Measurements from ENCODE around the gene TRIM49B.
"Not testable (repeated sequence)": the region's sequence is repeated elsewhere in the genome, so short reads cannot be mapped to it uniquely, and the experiment has no call there.

Gene TRIM49B, protein sequence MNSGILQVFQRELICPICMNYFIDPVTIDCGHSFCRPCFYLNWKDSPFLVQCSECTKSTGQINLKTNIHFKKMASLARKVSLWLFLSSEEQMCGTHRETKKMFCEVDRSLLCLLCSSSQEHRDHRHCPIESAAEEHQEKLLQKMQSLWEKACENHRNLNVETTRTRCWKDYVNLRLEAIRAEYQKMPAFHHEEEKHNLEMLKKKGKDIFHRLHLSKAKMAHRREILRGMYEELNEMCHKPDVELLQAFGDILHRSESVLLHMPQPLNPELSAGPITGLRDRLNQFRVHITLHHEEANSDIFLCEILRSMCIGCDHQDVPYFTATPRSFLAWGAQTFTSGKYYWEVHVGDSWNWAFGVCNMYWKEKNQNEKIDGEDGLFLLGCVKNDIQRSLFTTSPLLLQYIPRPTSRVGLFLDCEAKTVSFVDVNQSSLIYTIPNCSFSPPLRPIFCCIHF

DNA sequence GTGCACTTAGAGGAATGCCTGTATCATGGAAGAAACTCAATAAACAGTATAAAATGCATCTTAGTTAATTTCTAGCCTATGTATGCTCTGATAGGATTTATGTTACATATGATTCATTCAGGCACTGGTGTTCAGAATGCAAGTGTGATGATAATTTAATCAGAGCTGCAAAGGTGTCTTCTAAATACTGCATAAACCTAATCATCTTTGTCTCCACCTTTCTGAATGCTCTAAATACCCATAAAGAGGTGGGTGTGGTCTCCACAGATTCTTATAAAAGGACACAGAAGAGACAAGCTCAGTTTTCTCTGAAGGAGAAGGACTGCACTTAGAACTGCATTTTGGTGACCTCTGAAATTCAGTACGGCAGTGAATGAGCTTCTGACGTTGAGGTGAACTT is at the start of gene TRIM49B:
Gene TRIM49B (plus strand): TSS at position 301 of the 400 bp plus-strand sequence. CDS start 2,777 bp downstream, outside the sequence.
- H3K4me1 ChIP-seq (ENCODE audit: control insufficient read depth, insufficient read depth, low read length), result not testable (repeated sequence)

DNA sequence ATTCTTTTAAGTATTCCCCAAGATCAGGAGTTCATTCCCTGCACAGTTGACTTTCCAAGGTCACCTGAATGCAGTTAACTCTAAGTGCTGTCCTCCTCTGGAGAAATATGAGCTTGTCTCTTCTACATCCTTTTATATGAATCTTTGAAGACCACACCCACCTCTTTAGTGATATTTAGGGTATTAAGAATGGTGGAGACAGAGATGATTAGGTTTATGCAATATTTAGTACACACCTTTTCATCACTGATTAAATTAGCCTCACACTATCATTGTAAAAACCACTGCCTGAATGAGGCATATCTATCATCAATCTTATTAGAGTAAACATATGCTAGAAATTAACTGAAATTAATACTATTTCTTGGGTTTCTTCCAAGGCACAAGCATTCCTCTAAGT is 44.8 kb upstream of the TRIM49B start, which contains the start of gene TRIM51G:
Gene TRIM51G (minus strand): TSS at position 101 of the 400 bp plus-strand sequence. CDS start 2,190 bp downstream, outside the sequence.
- not testable (repeated sequence) for H3K4me3 ChIP-seq (ENCODE audit: low read length); H3K27me3 ChIP-seq (ENCODE audit: control insufficient read depth, insufficient read depth, low read length); H3K36me3 ChIP-seq (ENCODE audit: control insufficient read depth, insufficient read depth, low read length); H3K27ac ChIP-seq (ENCODE audit: low read depth, low read length); H3K9ac ChIP-seq (ENCODE audit: low read length); H3K4me1 ChIP-seq (ENCODE audit: control insufficient read depth, insufficient read depth, low read length)

More for the DNA sequence above, at the start of gene TRIM49B:
- H3K4me3 ChIP-seq (ENCODE audit: low read length); H3K9ac ChIP-seq (ENCODE audit: low read length); H3K27ac ChIP-seq (ENCODE audit: low read depth, low read length); H3K36me3 ChIP-seq (ENCODE audit: control insufficient read depth, insufficient read depth, low read length); H3K27me3 ChIP-seq (ENCODE audit: control insufficient read depth, insufficient read depth, low read length): not testable (repeated sequence)

DNA sequence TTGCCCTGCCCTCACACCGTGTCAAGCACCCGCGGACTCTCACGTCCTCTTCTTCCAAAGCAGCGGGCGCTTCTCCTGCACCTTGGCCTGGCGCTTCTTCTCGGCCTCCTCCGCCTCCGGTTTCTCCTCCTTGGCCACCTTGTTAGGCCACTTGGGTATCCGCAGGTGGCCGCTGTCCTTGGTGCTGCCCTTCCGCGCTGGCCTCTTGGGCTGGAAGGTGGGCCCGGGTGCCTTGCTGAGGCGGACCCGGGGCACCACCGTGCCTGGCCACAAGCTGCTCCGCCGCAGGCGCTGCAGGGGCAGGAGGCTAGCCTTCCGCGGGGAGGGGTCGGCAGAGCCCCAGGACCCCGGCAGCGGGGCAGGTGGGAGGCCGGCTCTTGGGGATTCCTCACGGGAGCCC is 19.6 kb downstream of the TRIM49B start:
- not testable (repeated sequence) for H3K9ac ChIP-seq (ENCODE audit: low read length); H3K27ac ChIP-seq (ENCODE audit: low read depth, low read length); H3K4me1 ChIP-seq (ENCODE audit: control insufficient read depth, insufficient read depth, low read length)

DNA sequence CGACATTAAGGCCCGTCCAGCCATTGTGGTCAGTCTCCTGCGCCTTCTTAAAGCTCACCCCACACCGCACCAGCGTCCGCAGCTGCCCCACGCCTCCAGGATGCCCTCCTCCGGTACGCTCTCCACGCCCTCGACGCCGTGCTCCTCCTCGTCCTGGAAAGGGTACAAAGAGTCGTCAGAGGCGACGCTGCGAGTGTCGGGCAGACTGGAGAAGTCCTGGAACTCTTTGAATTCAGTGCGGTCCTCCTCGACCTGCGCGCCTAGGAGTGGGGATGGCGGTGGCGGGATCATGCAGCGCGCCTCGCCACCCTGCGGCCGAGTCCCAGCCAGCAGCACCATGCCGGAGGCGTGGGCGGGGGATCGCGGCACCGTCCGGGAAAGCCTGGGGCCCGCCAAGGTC is 21.2 kb downstream of the TRIM49B start:
- not testable (repeated sequence) for H3K4me1 ChIP-seq (ENCODE audit: control insufficient read depth, insufficient read depth, low read length); H3K27ac ChIP-seq (ENCODE audit: low read depth, low read length)

More for the DNA sequence above, 19.6 kb downstream of the TRIM49B start:
- not testable (repeated sequence) for H3K4me3 ChIP-seq (ENCODE audit: low read length); H3K36me3 ChIP-seq (ENCODE audit: control insufficient read depth, insufficient read depth, low read length); H3K27me3 ChIP-seq (ENCODE audit: control insufficient read depth, insufficient read depth, low read length)

DNA sequence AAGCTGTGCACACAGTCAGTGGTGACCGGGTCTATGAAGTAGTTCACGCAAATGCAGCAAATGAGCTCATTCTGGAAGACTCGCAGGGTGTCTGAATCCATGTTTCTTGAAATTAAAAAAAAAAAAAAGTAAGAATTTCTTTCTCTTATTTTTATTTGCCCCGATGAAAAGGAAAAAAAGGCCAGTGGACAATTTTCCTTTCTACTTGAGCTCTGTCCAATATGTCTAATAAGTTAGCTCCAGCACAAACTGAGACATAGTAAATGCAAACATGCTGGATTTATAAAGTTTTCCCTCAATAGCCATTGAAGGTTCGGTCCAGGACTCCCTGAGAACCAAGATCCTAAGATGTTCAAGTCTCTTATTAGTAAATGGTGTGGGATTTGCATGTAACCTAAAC is 30.4 kb downstream of the TRIM49B start, which contains the start of gene TRIM64C:
Gene TRIM64C (minus strand): TSS at position 101 of the 400 bp plus-strand sequence. CDS start 0 bp downstream, at position 101.
- not testable (repeated sequence) for H3K4me3 ChIP-seq (ENCODE audit: low read length); H3K36me3 ChIP-seq (ENCODE audit: control insufficient read depth, insufficient read depth, low read length); H3K27me3 ChIP-seq (ENCODE audit: control insufficient read depth, insufficient read depth, low read length); H3K9ac ChIP-seq (ENCODE audit: low read length); H3K27ac ChIP-seq (ENCODE audit: low read depth, low read length); H3K4me1 ChIP-seq (ENCODE audit: control insufficient read depth, insufficient read depth, low read length)

More for the DNA sequence above, 21.2 kb downstream of the TRIM49B start:
- H3K36me3 ChIP-seq (ENCODE audit: control insufficient read depth, insufficient read depth, low read length); H3K9ac ChIP-seq (ENCODE audit: low read length); H3K4me3 ChIP-seq (ENCODE audit: low read length); H3K27me3 ChIP-seq (ENCODE audit: control insufficient read depth, insufficient read depth, low read length): not testable (repeated sequence)

DNA sequence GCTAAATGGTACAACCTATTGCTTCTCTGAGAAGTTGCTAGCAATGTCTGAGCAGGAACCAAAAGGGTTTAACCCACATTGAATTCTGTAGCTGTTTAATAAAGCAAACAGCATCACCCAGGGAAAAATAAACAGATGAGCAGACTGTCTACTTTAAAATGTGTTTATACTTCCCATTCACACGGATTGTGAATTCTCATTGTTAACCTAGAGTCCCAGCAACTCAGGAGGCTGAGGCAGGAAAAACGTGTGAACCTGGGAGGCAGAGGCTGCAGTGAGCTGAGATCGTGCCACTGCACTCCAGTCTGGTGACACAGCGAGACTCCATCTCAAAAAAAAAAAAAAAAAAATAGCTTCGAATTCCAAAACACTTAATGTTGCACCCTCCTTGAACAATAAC is 41.3 kb downstream of the TRIM49B start:
- not testable (repeated sequence) for H3K36me3 ChIP-seq (ENCODE audit: control insufficient read depth, insufficient read depth, low read length); H3K27ac ChIP-seq (ENCODE audit: low read depth, low read length); H3K4me1 ChIP-seq (ENCODE audit: control insufficient read depth, insufficient read depth, low read length); H3K9ac ChIP-seq (ENCODE audit: low read length); H3K27me3 ChIP-seq (ENCODE audit: control insufficient read depth, insufficient read depth, low read length); H3K4me3 ChIP-seq (ENCODE audit: low read length)
